Measurements from ENCODE around the gene KIFBP. TPM values are rescaled to one million over a fixed set of nuclear protein-coding genes. Genes with fewer than 3 reads are reported as not detected.

KIFBP gene
- polyA plus RNA-seq, 1 of the 3 experiments (the other 2 are of a cell fraction) = 16.9 TPM

GRCh38 chr10:69052736-69053135 is 64.1 kb downstream of the KIFBP start:
- ChIA-PET POLR2A (no interaction called here), CTCF (interaction anchor here (0.6 kb wide), 1 partner anchor 25 kb away, joined by 3 read pairs; no protein-coding TSS in a partner anchor)
- no peaks in the 10 kb centered on the region for H3F3A ChIP-seq (replicated peaks; ENCODE audit: insufficient read depth)
- H3K79me2 ChIP-seq (ENCODE audit: insufficient read depth) = no peaks in the 10 kb centered on the region
- H2AFZ ChIP-seq (ENCODE audit: low read depth) = no peak overlapping the region
- H3K4me1 ChIP-seq (ENCODE audit: control insufficient read depth in 1 of 2, insufficient read depth in 2 of 2, low read depth in 1 of 2, low read length in 1 of 2) = no peaks in the 10 kb centered on the region
- H4K20me1 ChIP-seq (ENCODE audit: insufficient read depth) = no peaks in the 10 kb centered on the region
- no peak overlapping the region for H3K9ac ChIP-seq
- no peak overlapping the region for H3K27ac ChIP-seq (ENCODE audit: low read depth in 2 of 2, low read length in 1 of 2)
- H3K36me3 ChIP-seq (replicated peaks in 1 of 2; ENCODE audit: control insufficient read depth in 1 of 2, insufficient read depth in 2 of 2, low read length in 1 of 2) = no peaks in the 10 kb centered on the region
- no peaks in the 10 kb centered on the region for H3K27me3 ChIP-seq (ENCODE audit: insufficient read depth)
- no peaks in the 10 kb centered on the region for H3K9me2 ChIP-seq
- no peak overlapping the region for H3K4me2 ChIP-seq
- TF ChIP-seq MAX (IDR thresholded peaks at IDR 0.05; ENCODE audit: low read depth) (no peak), TAF1 (IDR thresholded peaks at IDR 0.05; ENCODE audit: borderline replicate concordance, low read depth, low read length) (no peak), MXI1 (IDR thresholded peaks at IDR 0.05; ENCODE audit: low read depth, low read length) (no peak), GABPA (IDR thresholded peaks at IDR 0.05; ENCODE audit: low read depth) (no peak), NRF1 (IDR thresholded peaks at IDR 0.05; ENCODE audit: low read depth, low read length) (no peak), GATA2 (CRISPR knock-in tag; IDR thresholded peaks at IDR 0.05) (no peak), YY1 (IDR thresholded peaks at IDR 0.05; ENCODE audit: low read depth) (no peak), POLR2AphosphoS5 (IDR thresholded peaks at IDR 0.05; ENCODE audit: low read depth, low read length) (no peak), TCF12 (IDR thresholded peaks at IDR 0.05) (no peak), FOSL2 (IDR thresholded peaks at IDR 0.05; ENCODE audit: borderline replicate concordance, low read depth) (no peak), FOXM1 (IDR thresholded peaks at IDR 0.05; ENCODE audit: low read depth) (no peak), RFX5 (IDR thresholded peaks at IDR 0.05; ENCODE audit: low read length) (no peak), SIN3A (IDR thresholded peaks at IDR 0.05; ENCODE audit: borderline replicate concordance, low read depth, low read length) (no peak), EP300 (IDR thresholded peaks at IDR 0.05; ENCODE audit: borderline replicate concordance in 1 of 2, low read depth in 1 of 2, low read length in 1 of 2) (no peak), USF1 (IDR thresholded peaks at IDR 0.05; ENCODE audit: borderline replicate concordance, low read depth) (no peak), CHD2 (IDR thresholded peaks at IDR 0.05; ENCODE audit: low read length, partially characterized antibody) (no peak), FOXJ3 (CRISPR knock-in tag; IDR thresholded peaks at IDR 0.05) (no peak), JUND (IDR thresholded peaks at IDR 0.05) (no peak), MEF2A (IDR thresholded peaks at IDR 0.05; ENCODE audit: borderline replicate concordance, low read depth) (no peak)
- WGBS (ENCODE audit: low lambda C conversion rate) = 54% methylated on average over 6 of the region's 6 CpGs
- no peaks in the 10 kb centered on the region for H3K9me3 ChIP-seq
- no peak for DNase-seq
- H3K4me3 ChIP-seq (ENCODE audit: low read depth in 2 of 2, low read length in 1 of 2) = no peak overlapping the region

GRCh38 chr10:69055241-69055640 is 66.6 kb downstream of the KIFBP start:
- H3K27me3 ChIP-seq (ENCODE audit: insufficient read depth) = no peaks in the 10 kb centered on the region
- no peaks in the 10 kb centered on the region for H3F3A ChIP-seq (replicated peaks; ENCODE audit: insufficient read depth)
- no peak overlapping the region for H3K9ac ChIP-seq
- POLR2A ChIA-PET = no interaction called here
- no peak overlapping the region for H3K4me2 ChIP-seq
- H3K27ac ChIP-seq (ENCODE audit: low read depth in 2 of 2, low read length in 1 of 2) = no peak overlapping the region
- H3K4me3 ChIP-seq (ENCODE audit: low read depth in 2 of 2, low read length in 1 of 2) = no peak overlapping the region
- H4K20me1 ChIP-seq (ENCODE audit: insufficient read depth) = no peaks in the 10 kb centered on the region
- no peak overlapping the region for H2AFZ ChIP-seq (ENCODE audit: low read depth)
- WGBS (ENCODE audit: low lambda C conversion rate) = 75% methylated on average over 2 of the region's 2 CpGs
- H3K4me1 ChIP-seq (ENCODE audit: control insufficient read depth in 1 of 2, insufficient read depth in 2 of 2, low read depth in 1 of 2, low read length in 1 of 2) = no peaks in the 10 kb centered on the region
- no peaks in the 10 kb centered on the region for H3K36me3 ChIP-seq (replicated peaks in 1 of 2; ENCODE audit: control insufficient read depth in 1 of 2, insufficient read depth in 2 of 2, low read length in 1 of 2)
- no peaks in the 10 kb centered on the region for H3K79me2 ChIP-seq (ENCODE audit: insufficient read depth)
- H3K9me2 ChIP-seq = no peaks in the 10 kb centered on the region
- TF ChIP-seq YY1 (IDR thresholded peaks at IDR 0.05; ENCODE audit: low read depth) = no peak
- TF ChIP-seq SIN3A (IDR thresholded peaks at IDR 0.05; ENCODE audit: borderline replicate concordance, low read depth, low read length) = no peak
- no peak for TF ChIP-seq FOXJ3 (CRISPR knock-in tag; IDR thresholded peaks at IDR 0.05)
- no peak for TF ChIP-seq POLR2AphosphoS5 (IDR thresholded peaks at IDR 0.05; ENCODE audit: low read depth, low read length)
- TF ChIP-seq TAF1 (IDR thresholded peaks at IDR 0.05; ENCODE audit: borderline replicate concordance, low read depth, low read length) = no peak
- no peak for TF ChIP-seq TCF12 (IDR thresholded peaks at IDR 0.05)
- TF ChIP-seq USF1 (IDR thresholded peaks at IDR 0.05; ENCODE audit: borderline replicate concordance, low read depth) = no peak
- TF ChIP-seq RFX5 (IDR thresholded peaks at IDR 0.05; ENCODE audit: low read length) = no peak
- no peak for TF ChIP-seq ZBTB33 (IDR thresholded peaks at IDR 0.05; ENCODE audit: borderline replicate concordance, low read depth)
- TF ChIP-seq NRF1 (IDR thresholded peaks at IDR 0.05; ENCODE audit: low read depth, low read length) = no peak
- TF ChIP-seq GABPA (IDR thresholded peaks at IDR 0.05; ENCODE audit: low read depth) = no peak
- no peak for TF ChIP-seq MXI1 (IDR thresholded peaks at IDR 0.05; ENCODE audit: low read depth, low read length)
- TF ChIP-seq IRF3 (IDR thresholded peaks at IDR 0.05; ENCODE audit: low read depth, low read length) = no peak
- H3K9me3 ChIP-seq = no peaks in the 10 kb centered on the region
- CTCF ChIA-PET = no interaction called here
- DNase-seq = no peak
